Stimulated activated CD4-positive, alpha-beta T cell treated with anti-CD3 and anti-CD28 coated beads, Interleukin-12 subunit alpha, Interleukin-12 subunit beta, amount 100 ng/mL, for 24 hours (primary cell): Measurements from ENCODE around the gene EGLN1.
A peak's percentile ranks its signal among the peaks of the same experiment; 100 is the strongest.
"Not testable (repeated sequence)": the region's sequence is repeated elsewhere in the genome, so short reads cannot be mapped to it uniquely, and the experiment has no call there.

Experiments used
- DNase-seq, 2 experiments: peaks; one replicate each; pipeline ENCODE4 v3.0.0-alpha.2; 2020; ENCODE audit warnings: low read depth in 2 of 2

Gene EGLN1

GRCh38 chr1:231421971-231422797 is at the start of gene EGLN1:
EGLN1 (minus strand) TSS chr1:231422287; CDS start chr1:231421888, 399 bp downstream.
- peak; percentile 68 to 79 for DNase-seq

- not testable (repeated sequence) for DNase-seq
Observed at GRCh38 chr1:231471500-231471899, 49.4 kb upstream of the EGLN1 start.

- DNase-seq = not testable (repeated sequence)
Observed at GRCh38 chr1:231471027-231471426, 48.9 kb upstream of the EGLN1 start.

- no peak for DNase-seq
Observed at GRCh38 chr1:231467986-231468385, 45.9 kb upstream of the EGLN1 start.

GRCh38 chr1:231465051-231465450 is 43.0 kb upstream of the EGLN1 start:
- no peak for DNase-seq

- no peak for DNase-seq
Observed at GRCh38 chr1:231463541-231463940, 41.5 kb upstream of the EGLN1 start.

- DNase-seq = peak; percentile 32 to 33
Observed at GRCh38 chr1:231460614-231461013, 38.5 kb upstream of the EGLN1 start.

- not testable (repeated sequence) for DNase-seq
Observed at GRCh38 chr1:231459438-231459837, 37.4 kb upstream of the EGLN1 start.

GRCh38 chr1:231457956-231458355 is 35.9 kb upstream of the EGLN1 start:
- not testable (repeated sequence) for DNase-seq

- DNase-seq = not testable (repeated sequence)
Observed at GRCh38 chr1:231454133-231454532, 32.0 kb upstream of the EGLN1 start.

- DNase-seq = no peak
Observed at GRCh38 chr1:231446138-231446537, 24.1 kb upstream of the EGLN1 start.

GRCh38 chr1:231444059-231444458 is 22.0 kb upstream of the EGLN1 start:
- DNase-seq = no peak

GRCh38 chr1:231443363-231443762 is 21.3 kb upstream of the EGLN1 start:
- no peak for DNase-seq

- no peak for DNase-seq
Observed at GRCh38 chr1:231442735-231443134, 20.6 kb upstream of the EGLN1 start.

GRCh38 chr1:231432996-231433395 is 10.9 kb upstream of the EGLN1 start:
- DNase-seq = no peak

- no peak for DNase-seq
Observed at GRCh38 chr1:231431665-231432415, 9.8 kb upstream of the EGLN1 start.

- not testable (repeated sequence) for DNase-seq
Observed at GRCh38 chr1:231430678-231431352, 8.7 kb upstream of the EGLN1 start.

GRCh38 chr1:231428377-231428776 is 6.3 kb upstream of the EGLN1 start:
- no peak for DNase-seq

GRCh38 chr1:231424950-231425805 is 3.1 kb upstream of the EGLN1 start:
- DNase-seq = no peak

- DNase-seq = no peak
Observed at GRCh38 chr1:231423648-231424047, 1.6 kb upstream of the EGLN1 start.

- no peak for DNase-seq
Observed at GRCh38 chr1:231422798-231423309, 767 bp upstream of the EGLN1 start.
